GM23338 (cell line): ENCODE results near the gene SCLT1. TPM values are rescaled to one million over a fixed set of nuclear protein-coding genes. Genes with fewer than 3 reads are reported as not detected.

Source experiments
- EZH2phosphoT487 ChIP-seq: fragments of 200-600 bp; sonication (generic); IDR thresholded peaks from one replicate; pipeline ENCODE4 v1.8.1; 2018; ENCODE audit warnings: antibody characterized with exemption; ENCODE audit not compliant: unreplicated experiment
- JUNB ChIP-seq: IDR thresholded peaks from one replicate; pipeline ENCODE4 v1.6.1; 2016; ENCODE audit warnings: antibody characterized with exemption; ENCODE audit not compliant: unreplicated experiment
- REST ChIP-seq: IDR thresholded peaks from one replicate; pipeline ENCODE4 v1.6.1; 2018; ENCODE audit warnings: antibody characterized with exemption; ENCODE audit not compliant: unreplicated experiment
- STAT1 ChIP-seq: IDR thresholded peaks from one replicate; pipeline ENCODE4 v1.6.1; 2016; ENCODE audit warnings: antibody characterized with exemption; ENCODE audit not compliant: unreplicated experiment
- ZNF331 ChIP-seq: fragments of 250-450 bp; sonication (Bioruptor Pico); IDR thresholded peaks from 2 replicates; pipeline ENCODE4 v1.5.0; 2020; ENCODE audit warnings: low read depth, mild to moderate bottlenecking, moderate library complexity
- ZNF462 ChIP-seq: fragments of 250-450 bp; sonication (Bioruptor Pico); IDR thresholded peaks from 2 replicates; pipeline ENCODE4 v1.5.0; 2020; ENCODE audit warnings: mild to moderate bottlenecking, moderate library complexity
- polyA plus RNA-seq: library from polyadenylated mRNA; unstranded; fragments of >200 nt; fragmentation: Nextera tagmentation; extraction: Ambion mirVana; gene quantifications from 2 replicates; pipeline ENCODE4 v1.2.1, GENCODE V29; 2016
- total RNA-seq: library from RNA; depleted of rRNA; stranded (reverse); fragments of >200 nt; shearing (Covaris generic); gene quantifications from 2 replicates; pipeline ENCODE4 v1.2.3, GENCODE V29; 2014

Gene SCLT1
- total and polyA plus RNA-seq, 2 experiments from 2014 or later: 18.5 to 18.9 TPM

- TF ChIP-seq ZNF462 (CRISPR knock-in tag) (no peak), JUNB (no peak), REST (no peak), STAT1 (no peak), EZH2phosphoT487 (no peak), ZNF331 (CRISPR knock-in tag) (no peak)
These were observed 252.5 kb downstream of the SCLT1 start (continued) for GRCh38 chr4:128840711-128841318.
